GOT3 (cell line): ENCODE data around the gene ASTN2.
A peak's percentile ranks its signal among the peaks of the same experiment; 100 is the strongest.
"Not testable (repeated sequence)": the region's sequence is repeated elsewhere in the genome, so short reads cannot be mapped to it uniquely, and the experiment has no call there.

ENCODE experiments used
- DNase-seq: peaks from one replicate; lab custom pipeline; 2025; ENCODE audit warnings: mixed read lengths; lab: John Stamatoyannopoulos, UW

ASTN2 gene

DNA sequence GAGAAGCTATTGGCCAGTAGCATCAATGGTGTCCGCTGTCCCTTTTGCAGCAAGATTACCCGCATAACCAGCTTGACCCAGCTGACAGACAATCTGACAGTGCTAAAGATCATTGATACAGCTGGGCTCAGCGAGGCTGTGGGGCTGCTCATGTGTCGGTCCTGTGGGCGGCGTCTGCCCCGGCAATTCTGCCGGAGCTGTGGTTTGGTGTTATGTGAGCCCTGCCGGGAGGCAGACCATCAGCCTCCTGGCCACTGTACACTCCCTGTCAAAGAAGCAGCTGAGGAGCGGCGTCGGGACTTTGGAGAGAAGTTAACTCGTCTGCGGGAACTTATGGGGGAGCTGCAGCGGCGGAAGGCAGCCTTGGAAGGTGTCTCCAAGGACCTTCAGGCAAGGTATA lies 717.0 kb downstream of the ASTN2 start:
- no peak for DNase-seq

DNA sequence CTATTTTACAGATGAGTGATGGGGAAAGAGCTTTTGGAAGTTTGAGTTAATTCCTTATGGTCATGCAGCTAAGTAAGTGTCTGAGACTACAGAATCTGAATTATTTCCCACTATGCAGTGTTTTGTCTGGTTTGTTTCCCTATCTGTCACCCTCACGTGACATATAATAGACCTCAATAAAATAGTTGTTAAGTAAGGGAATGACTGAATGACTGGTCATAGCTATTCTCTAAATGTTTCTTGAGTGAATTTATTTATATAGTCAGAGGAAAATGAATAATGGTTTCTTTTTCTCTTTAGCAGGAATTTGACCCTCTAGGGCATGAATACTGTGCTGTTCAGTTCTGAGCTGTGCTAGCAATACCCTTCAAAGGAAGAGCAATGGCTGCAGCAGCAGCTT lies 717.5 kb downstream of the ASTN2 start:
- no peak for DNase-seq

DNA sequence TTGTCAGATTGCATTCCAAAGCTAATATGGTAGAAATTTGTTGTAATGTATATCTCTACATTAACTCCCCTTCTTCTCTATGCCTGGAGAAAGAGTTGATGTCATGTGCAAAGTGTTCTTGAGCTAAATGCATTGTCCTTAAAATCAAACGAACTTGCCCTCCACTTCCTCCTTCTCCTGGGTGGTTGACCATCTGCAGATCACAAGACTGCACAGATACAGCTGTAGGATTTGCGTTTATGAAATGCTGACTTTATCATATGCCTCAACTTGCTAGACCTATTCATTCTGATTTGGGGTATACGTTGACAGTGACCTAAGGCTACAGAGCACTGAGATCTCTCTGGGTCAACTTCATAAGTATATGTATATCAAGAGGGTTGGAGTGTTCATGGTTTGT lies 719.4 kb downstream of the ASTN2 start:
- DNase-seq = no peak

DNA sequence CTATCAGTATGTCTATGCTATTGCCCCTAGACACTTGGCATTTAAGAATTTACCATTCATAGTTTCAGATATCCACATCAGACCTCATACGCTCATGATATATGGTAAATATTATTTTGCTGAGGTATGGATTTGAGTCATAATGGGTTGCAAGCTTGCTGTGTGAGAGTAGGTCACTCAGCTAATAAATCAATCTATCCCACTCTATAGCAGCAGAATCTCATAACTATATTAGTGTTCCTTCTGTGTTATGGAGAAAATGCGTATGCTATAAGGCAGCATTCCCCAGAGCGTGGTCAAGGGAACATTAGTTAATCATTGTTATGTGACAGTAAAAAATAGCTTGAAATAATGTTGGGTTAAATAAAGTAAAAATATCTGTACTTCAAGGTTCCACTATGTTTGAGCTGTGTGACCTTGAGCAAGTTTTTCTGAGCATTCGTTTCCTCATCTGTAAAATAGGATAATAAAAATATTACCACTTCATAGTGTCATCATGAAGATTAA lies 720.0 kb downstream of the ASTN2 start:
- DNase-seq = no peak

DNA sequence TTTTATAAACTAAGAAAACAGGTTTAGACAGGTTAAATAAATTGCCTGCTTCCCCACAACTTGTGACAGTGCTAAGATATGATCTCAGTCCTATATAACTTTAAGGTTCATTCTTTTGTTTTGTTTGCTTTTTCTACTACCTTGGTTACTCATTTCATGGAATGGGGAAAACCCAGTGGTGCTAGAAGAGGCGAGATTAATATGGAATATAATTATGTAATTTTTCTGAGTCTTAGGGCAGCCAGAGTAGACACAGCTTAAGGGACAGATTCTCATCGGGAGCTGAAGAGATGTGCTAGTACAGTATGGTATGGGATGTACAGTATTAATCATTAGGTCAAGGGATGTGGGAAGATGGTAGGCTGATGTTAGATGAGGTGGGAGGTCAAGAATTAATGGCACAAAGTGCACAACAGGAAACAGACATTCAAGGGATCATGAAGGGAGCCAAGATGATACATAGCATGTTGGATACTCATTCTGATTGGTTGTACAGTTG lies 721.6 kb downstream of the ASTN2 start:
- DNase-seq = no peak

DNA sequence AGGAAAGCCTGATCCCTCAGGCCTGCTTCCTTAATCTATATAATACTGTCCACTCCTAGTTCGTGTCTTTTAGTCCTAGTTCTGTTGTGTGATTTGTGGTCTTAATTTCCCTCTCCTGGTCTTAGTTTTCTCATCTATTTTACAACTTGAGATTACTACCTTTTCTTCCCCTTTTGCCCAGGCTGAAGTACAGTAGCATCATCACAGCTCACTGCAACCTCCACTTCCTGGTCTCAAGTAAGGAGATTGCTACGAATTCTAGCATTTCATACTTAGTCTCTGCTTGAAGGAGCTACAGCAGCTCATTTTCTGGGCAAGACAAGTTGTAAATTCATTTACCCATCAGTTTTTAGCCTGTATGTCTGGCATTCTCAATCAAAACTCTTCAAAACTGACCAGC lies 722.2 kb downstream of the ASTN2 start:
- no peak for DNase-seq

DNA sequence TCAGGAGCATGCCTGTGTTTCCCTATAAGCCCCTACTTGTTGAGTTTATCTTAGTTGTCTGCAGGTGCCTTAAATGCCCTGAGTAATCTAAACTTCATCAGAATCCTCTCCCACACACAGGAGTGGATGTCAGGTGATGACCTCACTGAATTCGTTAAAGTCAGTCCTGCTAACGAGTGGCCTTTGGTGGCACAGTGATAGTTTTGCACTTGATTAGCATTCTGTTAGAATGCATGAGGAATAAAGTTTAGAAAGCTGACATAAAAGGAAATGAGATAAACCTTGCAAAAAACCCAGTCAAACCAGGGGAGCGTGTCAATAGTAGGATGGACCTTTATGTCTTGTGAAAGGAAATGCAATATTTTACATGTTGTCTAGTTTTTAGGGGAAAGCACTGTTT lies 723.2 kb downstream of the ASTN2 start:
- no peak for DNase-seq

DNA sequence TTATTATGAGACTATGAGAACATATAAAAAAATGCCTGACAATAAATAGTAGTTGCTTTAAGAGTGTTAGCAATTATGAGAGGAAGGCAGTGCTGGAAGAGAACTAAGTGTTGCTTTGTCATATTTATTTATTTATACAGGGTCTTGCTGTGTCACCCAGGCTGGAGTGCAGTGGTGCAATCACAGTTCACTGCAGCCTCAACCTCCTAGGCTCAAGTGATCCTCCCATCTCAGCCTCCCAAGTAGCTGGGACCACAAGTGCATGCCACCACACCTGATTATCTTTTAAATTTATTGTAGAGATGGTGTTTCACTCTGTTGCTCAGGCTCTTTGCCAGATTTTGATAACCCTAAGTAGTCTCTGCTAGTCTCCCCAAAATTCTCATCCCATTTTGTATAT lies 724.1 kb downstream of the ASTN2 start:
- not testable (repeated sequence) for DNase-seq

DNA sequence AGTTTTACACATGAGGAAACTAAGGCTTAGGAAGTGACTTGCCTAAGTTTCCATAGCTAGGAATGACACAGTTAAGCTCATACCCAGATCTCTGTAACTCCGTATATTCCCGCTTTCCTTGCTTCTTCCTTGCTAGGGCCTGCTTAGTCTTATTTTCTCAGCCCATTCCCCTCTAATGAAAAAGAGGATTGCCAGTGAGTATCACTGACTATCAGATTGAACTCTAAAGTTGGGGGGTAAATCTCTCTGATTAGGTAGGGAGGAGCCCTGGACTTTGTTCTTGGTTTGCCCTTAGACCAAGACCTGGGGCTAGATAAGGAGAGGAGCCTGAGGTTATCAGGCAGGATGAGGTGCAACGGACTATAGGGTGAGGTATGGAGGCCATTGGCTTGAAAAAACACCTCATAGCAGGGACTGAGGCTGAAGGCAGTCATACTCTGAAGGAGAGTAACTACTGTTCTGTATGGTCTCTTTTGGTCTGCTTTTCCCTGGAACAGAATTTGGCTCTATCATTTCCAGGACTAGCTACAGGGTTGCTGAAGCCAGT lies 725.3 kb downstream of the ASTN2 start:
- no peak for DNase-seq

DNA sequence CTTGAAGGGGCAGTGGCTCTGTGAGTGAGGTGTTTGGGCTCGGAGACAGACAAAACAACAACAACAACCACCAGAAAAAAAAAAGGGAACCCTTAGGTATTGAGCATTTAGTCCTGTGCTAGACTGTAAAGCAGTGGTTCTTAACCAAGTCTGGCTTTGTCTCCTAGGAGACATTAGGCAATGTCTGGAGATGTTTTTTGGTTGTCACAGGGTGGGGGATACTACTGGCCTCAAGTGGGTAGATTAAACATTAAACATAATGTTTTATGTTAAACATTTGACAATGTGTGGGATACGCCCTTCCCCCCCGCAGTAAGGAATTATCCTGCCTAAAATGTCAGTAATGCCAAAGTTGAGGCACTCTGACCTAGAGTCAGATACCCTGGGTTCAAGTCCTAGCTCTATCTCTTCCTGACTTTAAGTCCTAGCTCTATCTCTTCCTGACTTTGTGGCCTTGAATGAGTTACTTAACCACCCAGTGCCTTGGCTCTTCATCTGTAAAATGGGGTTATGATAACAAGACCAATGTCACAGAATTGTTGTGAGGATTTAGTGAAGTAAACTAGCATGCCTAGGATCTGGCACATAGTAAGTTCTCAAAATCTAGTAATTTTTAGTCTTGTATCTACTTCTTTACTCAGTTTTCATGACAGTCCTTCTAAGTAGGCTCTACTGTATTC lies 725.9 kb downstream of the ASTN2 start:
- no peak for DNase-seq

DNA sequence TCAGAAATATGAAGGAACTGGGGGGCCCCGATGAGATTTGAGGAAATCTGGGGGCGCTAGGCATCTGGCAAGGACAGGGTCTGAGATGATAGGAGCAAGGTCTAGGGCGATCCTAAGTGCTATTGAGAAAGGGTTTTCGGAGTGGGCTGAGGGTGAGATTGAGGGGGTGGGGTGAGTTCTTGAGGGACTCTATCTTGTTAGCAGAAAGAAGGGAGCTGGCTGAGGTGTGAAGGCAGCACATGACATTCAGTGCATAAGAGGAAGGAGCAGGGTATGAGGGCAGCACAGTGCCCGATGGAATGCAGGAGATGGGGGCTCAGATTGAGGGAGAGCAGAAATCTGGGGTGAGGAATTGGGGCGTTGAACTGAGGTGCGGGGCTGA lies 727.1 kb downstream of the ASTN2 start:
- DNase-seq = no peak

DNA sequence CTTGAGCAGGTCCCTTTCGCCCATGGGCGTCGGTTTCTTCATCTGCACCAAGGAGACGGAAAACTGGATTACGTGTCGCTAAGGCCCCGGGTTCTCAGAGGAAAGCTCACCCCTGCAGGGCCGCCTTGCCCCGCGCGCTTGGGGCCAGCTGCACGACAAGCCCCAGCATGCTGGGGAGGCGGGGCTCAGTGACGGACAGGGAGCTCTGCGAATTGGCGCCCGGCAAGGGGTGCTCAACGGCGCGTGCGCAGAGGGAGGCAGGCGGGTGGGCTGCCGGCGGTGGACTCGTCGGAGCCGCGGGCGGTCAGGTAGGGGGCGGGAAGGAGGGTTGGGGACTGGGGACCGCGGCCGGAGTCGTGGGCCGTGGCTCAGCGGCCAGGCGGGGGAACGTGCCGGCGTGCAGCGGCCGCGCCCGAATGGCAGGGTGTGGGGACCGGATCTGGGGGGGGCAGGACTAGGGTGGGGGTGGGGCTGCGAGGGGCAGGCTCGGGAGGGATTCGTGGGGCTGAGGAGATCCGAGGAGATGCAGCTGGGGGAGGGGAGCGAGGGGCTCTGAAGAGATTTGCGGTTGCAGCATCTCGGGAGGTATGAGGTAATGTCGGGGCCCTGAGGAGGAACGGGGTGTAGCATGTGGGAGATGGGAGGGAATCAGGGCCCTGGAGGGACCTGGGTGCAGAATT lies 727.6 kb downstream of the ASTN2 start, which contains the start of gene TRIM32:
Gene TRIM32, plus strand, starts transcription at position 232 of the 680 bp plus-strand sequence. CDS start 10,438 bp downstream, outside the sequence.
- peak; percentile 54 for DNase-seq

DNA sequence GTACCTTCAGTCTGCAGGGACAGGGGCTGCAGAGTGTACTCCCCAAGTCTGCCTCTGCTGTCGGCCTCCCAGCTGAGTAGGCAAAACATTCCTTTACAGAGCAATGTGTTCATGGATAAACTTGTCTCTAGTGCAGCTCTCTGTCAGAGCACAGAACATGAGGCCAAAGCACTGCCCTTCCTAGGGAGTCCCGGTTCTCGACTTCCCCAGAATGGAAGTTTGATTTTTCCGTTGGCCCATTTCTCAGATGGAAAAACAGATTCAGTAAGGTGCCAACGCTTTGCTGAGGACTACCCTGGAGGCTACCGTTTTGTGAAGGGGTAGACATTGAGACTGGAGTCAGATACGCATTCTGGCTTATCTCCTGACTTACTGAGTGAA lies 728.2 kb downstream of the ASTN2 start:
- no peak for DNase-seq

DNA sequence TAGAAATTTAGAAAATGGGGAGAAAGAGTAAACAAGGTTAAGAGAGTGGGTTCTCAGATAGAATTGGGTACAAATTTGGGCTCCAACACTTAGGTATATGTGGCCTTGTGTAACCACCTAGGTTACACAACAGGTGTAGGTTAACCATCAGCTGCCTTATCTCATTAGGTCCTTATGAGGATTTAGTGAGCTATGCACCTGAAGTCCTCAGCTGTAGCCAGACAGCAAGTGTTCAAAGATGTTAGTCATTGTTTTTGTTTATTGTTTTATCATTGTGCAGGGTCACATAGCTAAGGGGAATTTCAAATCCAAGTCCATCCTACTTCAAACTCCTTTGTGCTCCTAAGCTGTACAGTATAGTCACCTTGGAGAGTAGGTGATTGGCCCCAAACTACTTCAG lies 728.7 kb downstream of the ASTN2 start:
- no peak for DNase-seq

DNA sequence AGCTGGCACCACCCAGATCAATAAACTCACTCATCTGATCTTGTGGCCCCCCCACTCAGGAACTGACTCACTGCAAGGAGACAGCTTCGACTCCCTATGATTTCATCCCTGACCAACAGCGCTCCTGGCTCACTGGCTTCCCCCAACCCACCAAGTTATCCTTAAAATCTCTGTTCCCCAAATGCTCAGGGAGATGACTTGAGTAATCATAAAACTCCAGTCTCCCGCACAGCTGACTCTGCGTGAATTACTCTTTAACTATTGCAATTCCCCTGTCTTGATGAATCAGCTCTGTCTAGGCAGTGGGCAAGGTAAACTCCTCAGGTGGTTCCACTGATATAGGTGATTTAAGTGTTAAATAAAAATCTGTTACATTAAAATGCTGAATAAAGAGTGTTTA lies 729.7 kb downstream of the ASTN2 start:
- DNase-seq = no peak

DNA sequence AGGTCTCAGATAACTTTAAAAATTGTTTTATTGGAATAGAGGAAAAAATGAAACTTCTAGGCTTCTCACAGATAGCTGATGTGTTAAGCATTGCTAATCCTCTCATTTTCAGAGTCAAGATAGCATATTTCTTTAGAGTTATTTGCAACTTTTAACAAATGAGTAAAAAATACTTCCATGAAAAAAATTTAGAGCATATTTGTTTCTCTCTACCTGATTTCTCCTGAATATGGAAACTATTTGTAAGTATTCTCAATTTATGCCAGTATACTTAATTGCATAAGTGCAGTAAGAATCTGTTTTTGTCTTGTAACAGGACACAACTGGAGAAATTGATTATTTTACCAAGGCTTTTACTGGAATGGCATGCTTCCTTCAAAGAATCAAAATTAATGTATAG lies 731.3 kb downstream of the ASTN2 start:
- DNase-seq = no peak

DNA sequence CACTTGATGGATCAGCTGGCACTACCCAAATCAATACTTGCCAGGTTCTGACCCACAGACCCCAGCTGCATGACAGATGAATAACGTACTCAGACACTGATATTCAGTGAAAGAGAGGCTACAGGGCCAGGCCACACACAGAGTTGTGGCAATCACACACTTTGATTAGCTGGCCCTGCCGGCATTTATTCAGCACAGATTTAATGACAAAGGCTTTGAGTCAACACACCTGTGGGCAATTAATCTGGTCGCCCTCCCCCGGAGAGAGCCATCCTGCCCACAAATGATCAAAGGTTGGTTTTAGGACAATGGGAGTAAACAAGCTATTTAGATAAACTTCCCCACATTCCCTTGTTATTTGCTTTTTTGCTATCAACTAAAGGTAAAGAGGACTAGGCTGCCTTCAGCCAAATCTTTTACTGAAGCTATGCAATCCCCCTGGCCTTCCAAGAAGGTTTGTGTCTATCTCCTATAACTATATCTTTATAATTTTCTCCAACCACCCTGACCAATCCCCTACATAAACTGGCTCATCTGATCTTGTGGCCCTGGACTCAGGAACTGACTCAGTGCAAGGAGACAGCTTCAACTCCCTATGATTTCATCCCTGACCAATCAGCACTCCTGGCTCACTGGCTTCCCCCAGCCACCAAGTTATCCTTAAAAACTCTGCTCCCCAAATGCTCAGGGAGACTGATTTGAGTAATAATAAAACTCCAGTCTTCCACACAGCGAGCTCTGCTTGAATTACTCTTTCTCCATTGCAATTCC lies 740.5 kb downstream of the ASTN2 start:
- DNase-seq = no peak

DNA sequence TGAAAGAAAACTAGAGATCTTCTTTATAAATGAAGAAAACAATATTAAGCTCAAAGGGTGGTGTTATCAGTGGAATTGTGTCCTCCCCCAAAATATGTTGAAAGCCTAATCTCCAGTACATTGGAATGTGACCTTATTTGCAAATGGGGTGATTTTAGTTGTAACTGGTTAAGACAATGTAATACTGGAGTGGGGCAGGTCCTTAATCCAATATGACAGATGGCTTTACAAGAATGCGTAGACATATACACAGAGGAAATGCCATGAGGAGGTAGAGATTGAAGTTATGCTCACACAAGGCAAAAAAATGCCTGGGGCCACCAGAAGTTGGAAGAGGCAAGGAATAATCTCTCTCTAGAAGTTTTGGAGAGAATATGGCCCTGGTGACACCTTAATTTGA lies 741.5 kb downstream of the ASTN2 start:
- no peak for DNase-seq

DNA sequence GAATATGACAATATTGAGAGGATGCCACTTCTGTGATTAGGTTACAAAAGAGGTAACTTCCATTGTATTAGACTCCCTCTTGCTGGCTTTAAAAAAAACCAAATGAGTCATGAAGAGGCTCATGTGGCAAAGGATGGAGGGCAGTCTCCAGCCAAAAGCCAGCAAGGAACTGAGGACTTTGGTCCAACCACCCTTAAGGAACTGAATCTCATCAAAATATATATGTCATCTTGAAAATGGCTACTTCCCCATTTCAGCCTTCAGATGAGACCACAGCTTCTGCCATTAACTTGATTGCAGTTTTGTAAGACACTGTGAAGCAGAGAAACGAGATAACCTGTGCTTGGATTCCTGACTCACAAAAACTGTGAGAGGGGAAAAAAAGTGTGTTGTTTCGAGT lies 743.3 kb downstream of the ASTN2 start:
- no peak for DNase-seq

DNA sequence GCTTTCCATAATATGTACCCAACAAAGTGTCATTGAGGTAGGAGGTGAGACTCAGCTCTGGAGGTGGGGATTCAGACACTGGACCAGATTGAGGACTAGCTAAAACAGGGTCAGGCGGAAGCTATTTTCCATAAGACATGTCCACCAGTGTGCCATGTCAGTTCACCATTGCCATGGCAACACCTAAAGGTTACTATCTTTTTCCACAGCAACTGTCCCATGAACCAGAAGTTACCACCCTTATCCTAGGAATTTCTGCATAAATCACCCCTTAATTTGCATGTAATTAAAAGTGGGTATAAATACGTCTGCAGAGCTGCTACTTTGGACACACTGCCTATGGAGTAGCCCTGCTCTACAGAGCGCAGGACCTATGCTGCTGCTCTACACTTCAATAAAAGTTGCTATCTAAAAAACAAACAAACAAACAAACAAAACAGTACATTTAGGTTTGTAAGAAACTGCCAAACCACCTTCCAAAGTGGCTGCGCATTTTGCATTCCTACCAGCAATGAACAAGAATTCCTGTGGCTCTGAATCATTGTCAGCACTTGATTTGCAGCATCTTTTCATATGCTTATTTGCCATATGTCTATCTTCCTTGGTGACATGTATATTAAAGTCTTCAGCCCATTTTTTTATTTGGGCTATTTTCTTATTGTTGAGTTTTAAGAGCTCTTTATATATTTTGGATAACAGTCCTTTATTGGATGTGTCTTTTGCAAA lies 745.7 kb downstream of the ASTN2 start:
- no peak for DNase-seq

DNA sequence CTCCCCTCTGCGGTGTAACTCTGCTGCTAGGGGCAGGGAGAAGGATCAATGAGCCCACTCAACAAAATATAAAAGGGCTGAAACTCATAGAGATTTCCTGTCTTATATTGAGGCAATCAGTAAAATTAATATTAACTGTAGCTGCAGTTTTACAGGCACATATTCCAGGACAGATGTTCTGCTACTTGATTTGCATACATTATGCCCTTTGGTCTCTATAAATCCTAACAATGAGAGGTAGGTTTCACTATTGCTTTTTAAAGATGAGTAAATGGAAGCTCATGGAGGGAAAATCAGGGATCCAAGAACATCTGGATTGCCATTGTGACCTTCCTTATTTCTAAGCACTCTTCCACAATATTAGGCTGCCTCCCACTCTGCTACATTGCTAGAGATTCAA lies 751.3 kb downstream of the ASTN2 start:
- no peak for DNase-seq
